ENCODE data around the gene CCDC197. TPM values are rescaled to one million over a fixed set of nuclear protein-coding genes. Genes with fewer than 3 reads are reported as not detected.
A peak's percentile ranks its signal among the peaks of the same experiment; 100 is the strongest.

Gene CCDC197
- total RNA-seq, 1 experiment from 2014 or later: not detected

- H3K27ac ChIP-seq (ENCODE audit: insufficient read length, low read depth, low read length): no peak overlapping the region
- H2BK5ac ChIP-seq (ENCODE audit: insufficient read length, low read length): no peak overlapping the region
- peaks cover 15 to 18% of the 10 kb centered on the region in 2 experiments for H3K4me1 Mint-ChIP-seq
- no peaks in the 10 kb centered on the region for H3K23me2 ChIP-seq (ENCODE audit: insufficient read length, low read depth, low read length, poor library complexity, severe bottlenecking)
- H3K27me3 Mint-ChIP-seq (ENCODE audit: low read depth): no peaks in the 10 kb centered on the region
- no peak overlapping the region for H2BK120ac ChIP-seq (ENCODE audit: low read depth, low read length, poor library complexity, severe bottlenecking)
- H3K56ac ChIP-seq (ENCODE audit: insufficient read length, low read depth, low read length): no peak overlapping the region
- H4K8ac ChIP-seq (replicated peaks; ENCODE audit: insufficient read length, low read depth, low read length): no peak overlapping the region
- H4K20me1 ChIP-seq (ENCODE audit: control insufficient read depth, insufficient read depth, insufficient read length): no peaks in the 10 kb centered on the region
- H3K14ac ChIP-seq (ENCODE audit: insufficient read depth, low read length): no peak overlapping the region
- no peaks in the 10 kb centered on the region for H3K9me3 ChIP-seq (ENCODE audit: control insufficient read depth, low read depth, low read length)
- H2BK20ac ChIP-seq (ENCODE audit: low read depth, low read length, poor library complexity, severe bottlenecking): no peak overlapping the region
- no peak overlapping the region for H4K5ac ChIP-seq (ENCODE audit: insufficient read length, low read depth, low read length)
- no peaks in the 10 kb centered on the region; the same call in 1 of the 2 replicates for H3K4me1 ChIP-seq (ENCODE audit: insufficient read depth, low read length)
- TF ChIP-seq CTCF (conservative IDR thresholded peaks at IDR 0.05): no peak
- H3K27ac Mint-ChIP-seq: peak overlapping the region in 2 of 3 experiments; percentile 39 to 57; a peak in 3 of 7 replicates
- H3K36me3 Mint-ChIP-seq (ENCODE audit: insufficient read depth in 1 of 3, low read depth in 3 of 3): peaks cover 44 to 87% (median 70%) of the 10 kb centered on the region in 3 experiments; a peak in 6 of 7 replicates
- WGBS (ENCODE audit: extremely low coverage, insufficient read length, low lambda C conversion rate): no CpG with 5 or more reads among the region's 3 CpGs
- no peak overlapping the region for H4K91ac ChIP-seq (ENCODE audit: insufficient read length, low read depth, low read length)
- H2BK12ac ChIP-seq (ENCODE audit: insufficient read length, low read depth, low read length): no peak overlapping the region
- no peak overlapping the region for H3K4ac ChIP-seq (ENCODE audit: low read depth, low read length)
- no peak overlapping the region for H3K4me3 Mint-ChIP-seq
- H3K27me3 ChIP-seq (ENCODE audit: insufficient read depth, low read length): no peaks in the 10 kb centered on the region
- H2BK15ac ChIP-seq (ENCODE audit: low read depth, low read length): no peak overlapping the region
- DNase-seq: peak; percentile 22
- H3K9me3 Mint-ChIP-seq: no peaks in the 10 kb centered on the region
- H3K18ac ChIP-seq (ENCODE audit: insufficient read length, low read depth, low read length): no peak overlapping the region
- no peaks in the 10 kb centered on the region for H3K79me1 ChIP-seq (ENCODE audit: insufficient read depth, low read depth, low read length, poor library complexity, severe bottlenecking)
- H3T11ph ChIP-seq (ENCODE audit: low read length): no peak overlapping the region
- H3K23ac ChIP-seq (ENCODE audit: insufficient read length, low read depth, low read length): no peak overlapping the region
- no peak overlapping the region for H3K9ac ChIP-seq (ENCODE audit: extremely low read depth, insufficient read length, low read length)
- no peak overlapping the region for H2AFZ ChIP-seq (ENCODE audit: low read length)
- no peaks in the 10 kb centered on the region for H3K79me2 ChIP-seq (ENCODE audit: insufficient read depth, low read length)
- H2AK5ac ChIP-seq (ENCODE audit: insufficient read length, low read length): no peak overlapping the region
- H3K4me2 ChIP-seq (ENCODE audit: insufficient read depth, insufficient read length, low read length): no peak overlapping the region
These were observed 54.7 kb downstream of the CCDC197 start for GRCh38 chr14:94051779-94052178.

All from H9 (cell line).